Measurements from ENCODE around the gene SREK1. TPM values are rescaled to one million over a fixed set of nuclear protein-coding genes. Genes with fewer than 3 reads are reported as not detected.
"Not testable (repeated sequence)": the region's sequence is repeated elsewhere in the genome, so short reads cannot be mapped to it uniquely, and the experiment has no call there.

Gene SREK1
- total and polyA plus RNA-seq, 4 donors, result 17.7 to 337 (median 51.1) TPM

GRCh38 chr5:66134407-66134861, 9.7 kb upstream of the SREK1 start:
- peak in 2 of 3 donors; percentile 31 to 37 for DNase-seq
- no peak for TF ChIP-seq CTCF (IDR thresholded peaks at IDR 0.05; ENCODE audit: control extremely low read depth, extremely low read depth)
- no peaks in the 10 kb centered on the region for H3K36me3 ChIP-seq (ENCODE audit: control insufficient read depth in 4 of 4, insufficient read depth in 4 of 4, low read length in 4 of 4)
- H3K9ac ChIP-seq (ENCODE audit: insufficient read depth in 1 of 2, low read length in 2 of 2), result no peak overlapping the region
- WGBS, 2 donors, result 63 to 80% methylated on average over 1 of the region's 1 CpG
- peak; percentile 41 for ATAC-seq (ENCODE audit: insufficient read depth, low FRiP score)
- no peaks in the 10 kb centered on the region for H3K27me3 ChIP-seq (ENCODE audit: control insufficient read depth in 3 of 3, insufficient read depth in 3 of 3, low read length in 2 of 3)
- no peaks in the 10 kb centered on the region for H3K9me3 ChIP-seq (ENCODE audit: control insufficient read depth in 4 of 4, insufficient read depth in 3 of 4, low read length in 3 of 4)
- H3K4me1 ChIP-seq (ENCODE audit: control insufficient read depth in 5 of 5, insufficient read depth in 5 of 5, low read length in 5 of 5), result peaks cover 0 to 8% (median 0%) of the 10 kb centered on the region in 5 donors
- no peak overlapping the region for H3K4me3 ChIP-seq
- H3K27ac ChIP-seq (ENCODE audit: low read depth in 1 of 2, low read length in 1 of 2), result no peak overlapping the region

- Histone ChIP-seq H3K27ac (ENCODE audit: low read depth in 1 of 2, low read length in 1 of 2) (no peak overlapping the region), H3K27me3 (ENCODE audit: control insufficient read depth in 3 of 3, insufficient read depth in 3 of 3, low read length in 2 of 3) (no peaks in the 10 kb centered on the region), H3K9me3 (ENCODE audit: control insufficient read depth in 4 of 4, insufficient read depth in 3 of 4, low read length in 3 of 4) (no peaks in the 10 kb centered on the region), H3K4me3 (no peak overlapping the region), H3K36me3 (ENCODE audit: control insufficient read depth in 4 of 4, insufficient read depth in 4 of 4, low read length in 4 of 4) (no peaks in the 10 kb centered on the region), H3K4me1 (ENCODE audit: control insufficient read depth in 5 of 5, insufficient read depth in 5 of 5, low read length in 5 of 5) (peaks cover 0 to 8% (median 0%) of the 10 kb centered on the region in 5 donors), H3K9ac (ENCODE audit: insufficient read depth in 1 of 2, low read length in 2 of 2) (no peak overlapping the region)
- DNase-seq (no peak), ATAC-seq (ENCODE audit: insufficient read depth, low FRiP score) (no peak)
- 96% methylated on average over 2 of the region's 2 CpGs for WGBS, 2 donors
- TF ChIP-seq CTCF (IDR thresholded peaks at IDR 0.05; ENCODE audit: control extremely low read depth, extremely low read depth), result no peak
These were observed 8.0 kb upstream of the SREK1 start for GRCh38 chr5:66136053-66136452.

GRCh38 chr5:66136944-66137343, 7.2 kb upstream of the SREK1 start:
- not testable (repeated sequence) for H3K27me3 ChIP-seq (ENCODE audit: control insufficient read depth in 3 of 3, insufficient read depth in 3 of 3, low read length in 2 of 3); DNase-seq; H3K27ac ChIP-seq (ENCODE audit: low read depth in 1 of 2, low read length in 1 of 2); H3K4me1 ChIP-seq (ENCODE audit: control insufficient read depth in 5 of 5, insufficient read depth in 5 of 5, low read length in 5 of 5); H3K36me3 ChIP-seq (ENCODE audit: control insufficient read depth in 4 of 4, insufficient read depth in 4 of 4, low read length in 4 of 4); ATAC-seq (ENCODE audit: insufficient read depth, low FRiP score); H3K9me3 ChIP-seq (ENCODE audit: control insufficient read depth in 4 of 4, insufficient read depth in 3 of 4, low read length in 3 of 4); H3K9ac ChIP-seq (ENCODE audit: insufficient read depth in 1 of 2, low read length in 2 of 2); H3K4me3 ChIP-seq
- 71 to 74% methylated on average over 3 of the region's 3 CpGs for WGBS, 2 donors

- 59 to 68% methylated on average over 1 of the region's 1 CpG for WGBS, 2 donors
- no peak for ATAC-seq (ENCODE audit: insufficient read depth, low FRiP score)
These were observed 5.3 kb upstream of the SREK1 start for GRCh38 chr5:66138637-66139317.

More at GRCh38 chr5:66138637-66139317, 5.3 kb upstream of the SREK1 start:
- H3K27me3 ChIP-seq (ENCODE audit: control insufficient read depth in 3 of 3, insufficient read depth in 3 of 3, low read length in 2 of 3), result no peaks in the 10 kb centered on the region
- peaks cover 0 to 12% (median 4%) of the 10 kb centered on the region in 5 donors for H3K4me1 ChIP-seq (ENCODE audit: control insufficient read depth in 5 of 5, insufficient read depth in 5 of 5, low read length in 5 of 5)
- no peak overlapping the region for H3K27ac ChIP-seq (ENCODE audit: low read depth in 1 of 2, low read length in 1 of 2)
- H3K9me3 ChIP-seq (ENCODE audit: control insufficient read depth in 4 of 4, insufficient read depth in 3 of 4, low read length in 3 of 4), result no peaks in the 10 kb centered on the region
- no peak for DNase-seq
- H3K4me3 ChIP-seq, result no peak overlapping the region
- no peak overlapping the region for H3K9ac ChIP-seq (ENCODE audit: insufficient read depth in 1 of 2, low read length in 2 of 2)
- TF ChIP-seq CTCF (IDR thresholded peaks at IDR 0.05; ENCODE audit: control extremely low read depth, extremely low read depth), result no peak
- no peaks in the 10 kb centered on the region for H3K36me3 ChIP-seq (ENCODE audit: control insufficient read depth in 4 of 4, insufficient read depth in 4 of 4, low read length in 4 of 4)
